Measurements from ENCODE around the gene ZNF511.

GRCh38 chr10:133324857-133325260 lies 16.1 kb downstream of the ZNF511 start:
- TF ChIP-seq CTCF (conservative IDR thresholded peaks at IDR 0.05), result no peak
- TF ChIP-seq ZFX (IDR thresholded peaks at IDR 0.05), result no peak
